ENCODE data around the gene OR7G1. TPM values are rescaled to one million over a fixed set of nuclear protein-coding genes. Genes with fewer than 3 reads are reported as not detected.

Gene OR7G1
- total RNA-seq, 1 experiment from 2014 or later, result not detected

DNA sequence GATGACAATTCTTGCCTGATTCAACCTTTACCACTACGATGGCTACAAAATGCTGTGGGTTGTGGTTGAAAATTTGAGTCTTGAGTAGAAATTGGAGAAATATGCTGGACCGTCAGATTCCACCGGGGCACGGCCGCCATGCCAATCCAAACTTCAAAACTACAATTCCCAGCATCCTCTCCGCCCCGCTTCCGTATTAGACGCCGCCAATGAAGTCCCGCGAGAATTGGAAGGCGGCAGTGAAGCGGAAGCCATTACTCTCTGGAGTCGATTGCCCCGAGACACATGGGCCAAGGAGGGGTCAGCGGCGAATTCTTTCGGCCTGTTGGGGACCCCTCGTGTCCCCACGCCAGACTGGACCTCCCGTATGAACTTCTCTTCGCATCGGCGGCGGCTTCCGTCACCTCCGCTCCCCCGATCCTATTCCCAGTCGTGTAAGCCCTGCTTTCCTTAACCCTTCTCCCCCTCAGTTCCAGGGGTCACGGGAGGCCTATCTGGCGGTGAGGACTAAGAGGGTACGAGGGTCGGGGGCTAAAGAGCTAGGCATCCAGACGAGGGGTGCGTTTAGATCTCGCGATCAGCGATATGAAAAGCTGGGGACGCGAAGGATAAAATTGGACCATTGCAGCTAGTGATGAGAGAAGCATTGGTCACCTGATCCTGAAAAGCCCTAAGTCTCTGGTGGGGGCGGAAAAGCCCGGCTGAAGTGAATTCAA, 24.8 kb upstream of the OR7G1 start, which contains the start of gene ZNF317:
Gene ZNF317 (plus strand): TSS at position 239 of the 716 bp plus-strand sequence. CDS start 15,620 bp downstream, outside the sequence.
- DNase-seq (ENCODE audit: low spot score) (peak; percentile 87), ATAC-seq (peak; percentile 91)
- Mint-ChIP-seq H3K4me3 (peak within 1 kb of the TSS; percentile 99), H3K4me1 (peaks cover 24% of the 10 kb centered on the region), H3K27me3 (ENCODE audit: low read depth) (no peaks in the 10 kb centered on the region), H3K9me3 (peaks cover 22% of the 10 kb centered on the region), H3K36me3 (peaks cover 27% of the 10 kb centered on the region), H3K27ac (peak within 1 kb of the TSS; percentile 97)
- ChIA-PET POLR2A (no interaction called here), CTCF (interaction anchor here (0.5 kb wide), 2 partner anchors 65 to 868 kb away, joined by 4 read pairs; no protein-coding TSS in a partner anchor)
- TF ChIP-seq SMAD3 (CRISPR knock-in tag; IDR thresholded peaks at IDR 0.05; ENCODE audit: borderline replicate concordance) (no peak), NR2C2 (CRISPR knock-in tag; IDR thresholded peaks at IDR 0.05) (no peak), ZNF138 (CRISPR knock-in tag; conservative IDR thresholded peaks at IDR 0.05) (no peak), ZNF219 (CRISPR knock-in tag; IDR thresholded peaks at IDR 0.05; ENCODE audit: borderline replicate concordance) (no peak), MAX (CRISPR knock-in tag; IDR thresholded peaks at IDR 0.05) (peak; percentile 71), TP53 (CRISPR knock-in tag; IDR thresholded peaks at IDR 0.05) (no peak), NFE2L1 (CRISPR knock-in tag; IDR thresholded peaks at IDR 0.05) (no peak), CREB1 (CRISPR knock-in tag; IDR thresholded peaks at IDR 0.05) (no peak), GRHL2 (CRISPR knock-in tag; IDR thresholded peaks at IDR 0.05; ENCODE audit: insufficient replicate concordance, severe bottlenecking) (no peak), ATF1 (CRISPR knock-in tag; IDR thresholded peaks at IDR 0.05) (no peak), ZNF317 (CRISPR knock-in tag; IDR thresholded peaks at IDR 0.05; ENCODE audit: borderline replicate concordance, low read depth) (no peak), FOXJ3 (CRISPR knock-in tag; IDR thresholded peaks at IDR 0.05; ENCODE audit: borderline replicate concordance) (no peak), RELA (CRISPR knock-in tag; IDR thresholded peaks at IDR 0.05; ENCODE audit: borderline replicate concordance) (no peak), ZNF416 (CRISPR knock-in tag; IDR thresholded peaks at IDR 0.05) (no peak), NFYB (CRISPR knock-in tag; conservative IDR thresholded peaks at IDR 0.05; ENCODE audit: low read depth) (no peak), ZSCAN18 (CRISPR knock-in tag; IDR thresholded peaks at IDR 0.05) (no peak), SMAD4 (CRISPR knock-in tag; IDR thresholded peaks at IDR 0.05) (no peak), KAT7 (CRISPR knock-in tag; IDR thresholded peaks at IDR 0.05; ENCODE audit: borderline replicate concordance) (no peak)
- TF ChIP-seq, protein P1, sequence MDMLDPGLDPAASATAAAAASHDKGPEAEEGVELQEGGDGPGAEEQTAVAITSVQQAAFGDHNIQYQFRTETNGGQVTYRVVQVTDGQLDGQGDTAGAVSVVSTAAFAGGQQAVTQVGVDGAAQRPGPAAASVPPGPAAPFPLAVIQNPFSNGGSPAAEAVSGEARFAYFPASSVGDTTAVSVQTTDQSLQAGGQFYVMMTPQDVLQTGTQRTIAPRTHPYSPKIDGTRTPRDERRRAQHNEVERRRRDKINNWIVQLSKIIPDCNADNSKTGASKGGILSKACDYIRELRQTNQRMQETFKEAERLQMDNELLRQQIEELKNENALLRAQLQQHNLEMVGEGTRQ (CRISPR knock-in tag; IDR thresholded peaks at IDR 0.05), result peak; percentile 51; the same call in 1 of the 2 replicates
- TF ChIP-seq, protein P2, sequence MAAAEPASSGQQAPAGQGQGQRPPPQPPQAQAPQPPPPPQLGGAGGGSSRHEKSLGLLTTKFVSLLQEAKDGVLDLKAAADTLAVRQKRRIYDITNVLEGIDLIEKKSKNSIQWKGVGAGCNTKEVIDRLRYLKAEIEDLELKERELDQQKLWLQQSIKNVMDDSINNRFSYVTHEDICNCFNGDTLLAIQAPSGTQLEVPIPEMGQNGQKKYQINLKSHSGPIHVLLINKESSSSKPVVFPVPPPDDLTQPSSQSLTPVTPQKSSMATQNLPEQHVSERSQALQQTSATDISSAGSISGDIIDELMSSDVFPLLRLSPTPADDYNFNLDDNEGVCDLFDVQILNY (CRISPR knock-in tag; IDR thresholded peaks at IDR 0.05), result no peak
- TF ChIP-seq, protein P3, sequence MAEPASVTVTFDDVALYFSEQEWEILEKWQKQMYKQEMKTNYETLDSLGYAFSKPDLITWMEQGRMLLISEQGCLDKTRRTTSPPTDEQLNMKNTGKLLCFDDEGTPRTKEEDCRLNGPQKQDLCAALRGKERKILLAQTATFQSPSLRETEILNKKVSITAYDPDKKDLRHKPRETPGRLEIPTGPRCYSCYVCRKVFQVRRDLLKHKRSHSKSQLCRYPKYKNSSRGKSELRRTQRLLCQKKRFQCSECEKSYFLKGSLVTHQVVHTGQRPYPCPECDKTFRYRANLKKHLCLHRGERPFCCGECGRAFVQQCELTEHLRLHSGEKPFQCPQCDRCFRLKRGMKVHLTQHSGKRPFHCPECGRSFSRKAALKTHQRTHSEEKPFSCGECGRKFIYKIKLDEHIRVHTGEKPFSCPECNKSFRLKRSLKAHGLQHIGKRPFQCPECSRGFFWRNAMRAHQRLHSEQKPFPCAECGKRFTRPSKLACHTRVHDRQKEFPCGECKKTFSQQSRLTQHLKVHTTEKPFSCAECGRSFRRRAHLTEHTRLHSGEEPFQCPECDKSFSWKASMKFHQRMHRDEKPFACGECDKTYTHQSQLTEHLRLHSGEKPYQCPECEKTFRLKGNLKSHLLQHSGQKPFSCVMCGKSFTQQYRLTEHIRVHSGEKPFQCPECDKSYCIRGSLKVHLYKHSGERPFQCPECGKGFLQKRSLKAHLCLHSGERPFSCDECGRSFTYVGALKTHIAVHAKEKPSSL (CRISPR knock-in tag; conservative IDR thresholded peaks at IDR 0.05), result no peak
- TF ChIP-seq, protein P4, sequence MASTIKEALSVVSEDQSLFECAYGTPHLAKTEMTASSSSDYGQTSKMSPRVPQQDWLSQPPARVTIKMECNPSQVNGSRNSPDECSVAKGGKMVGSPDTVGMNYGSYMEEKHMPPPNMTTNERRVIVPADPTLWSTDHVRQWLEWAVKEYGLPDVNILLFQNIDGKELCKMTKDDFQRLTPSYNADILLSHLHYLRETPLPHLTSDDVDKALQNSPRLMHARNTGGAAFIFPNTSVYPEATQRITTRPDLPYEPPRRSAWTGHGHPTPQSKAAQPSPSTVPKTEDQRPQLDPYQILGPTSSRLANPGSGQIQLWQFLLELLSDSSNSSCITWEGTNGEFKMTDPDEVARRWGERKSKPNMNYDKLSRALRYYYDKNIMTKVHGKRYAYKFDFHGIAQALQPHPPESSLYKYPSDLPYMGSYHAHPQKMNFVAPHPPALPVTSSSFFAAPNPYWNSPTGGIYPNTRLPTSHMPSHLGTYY (CRISPR knock-in tag; IDR thresholded peaks at IDR 0.05), result no peak
- TF ChIP-seq, protein P5, sequence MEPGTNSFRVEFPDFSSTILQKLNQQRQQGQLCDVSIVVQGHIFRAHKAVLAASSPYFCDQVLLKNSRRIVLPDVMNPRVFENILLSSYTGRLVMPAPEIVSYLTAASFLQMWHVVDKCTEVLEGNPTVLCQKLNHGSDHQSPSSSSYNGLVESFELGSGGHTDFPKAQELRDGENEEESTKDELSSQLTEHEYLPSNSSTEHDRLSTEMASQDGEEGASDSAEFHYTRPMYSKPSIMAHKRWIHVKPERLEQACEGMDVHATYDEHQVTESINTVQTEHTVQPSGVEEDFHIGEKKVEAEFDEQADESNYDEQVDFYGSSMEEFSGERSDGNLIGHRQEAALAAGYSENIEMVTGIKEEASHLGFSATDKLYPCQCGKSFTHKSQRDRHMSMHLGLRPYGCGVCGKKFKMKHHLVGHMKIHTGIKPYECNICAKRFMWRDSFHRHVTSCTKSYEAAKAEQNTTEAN (CRISPR knock-in tag; IDR thresholded peaks at IDR 0.05), result 0 out of 2 replicates have a peak, but pooled peaks have one; percentile 55
- TF ChIP-seq, protein P6, sequence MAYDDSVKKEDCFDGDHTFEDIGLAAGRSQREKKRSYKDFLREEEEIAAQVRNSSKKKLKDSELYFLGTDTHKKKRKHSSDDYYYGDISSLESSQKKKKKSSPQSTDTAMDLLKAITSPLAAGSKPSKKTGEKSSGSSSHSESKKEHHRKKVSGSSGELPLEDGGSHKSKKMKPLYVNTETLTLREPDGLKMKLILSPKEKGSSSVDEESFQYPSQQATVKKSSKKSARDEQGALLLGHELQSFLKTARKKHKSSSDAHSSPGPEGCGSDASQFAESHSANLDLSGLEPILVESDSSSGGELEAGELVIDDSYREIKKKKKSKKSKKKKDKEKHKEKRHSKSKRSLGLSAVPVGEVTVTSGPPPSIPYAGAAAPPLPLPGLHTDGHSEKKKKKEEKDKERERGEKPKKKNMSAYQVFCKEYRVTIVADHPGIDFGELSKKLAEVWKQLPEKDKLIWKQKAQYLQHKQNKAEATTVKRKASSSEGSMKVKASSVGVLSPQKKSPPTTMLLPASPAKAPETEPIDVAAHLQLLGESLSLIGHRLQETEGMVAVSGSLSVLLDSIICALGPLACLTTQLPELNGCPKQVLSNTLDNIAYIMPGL (CRISPR knock-in tag; IDR thresholded peaks at IDR 0.05), result no peak
- TF ChIP-seq, protein P7, sequence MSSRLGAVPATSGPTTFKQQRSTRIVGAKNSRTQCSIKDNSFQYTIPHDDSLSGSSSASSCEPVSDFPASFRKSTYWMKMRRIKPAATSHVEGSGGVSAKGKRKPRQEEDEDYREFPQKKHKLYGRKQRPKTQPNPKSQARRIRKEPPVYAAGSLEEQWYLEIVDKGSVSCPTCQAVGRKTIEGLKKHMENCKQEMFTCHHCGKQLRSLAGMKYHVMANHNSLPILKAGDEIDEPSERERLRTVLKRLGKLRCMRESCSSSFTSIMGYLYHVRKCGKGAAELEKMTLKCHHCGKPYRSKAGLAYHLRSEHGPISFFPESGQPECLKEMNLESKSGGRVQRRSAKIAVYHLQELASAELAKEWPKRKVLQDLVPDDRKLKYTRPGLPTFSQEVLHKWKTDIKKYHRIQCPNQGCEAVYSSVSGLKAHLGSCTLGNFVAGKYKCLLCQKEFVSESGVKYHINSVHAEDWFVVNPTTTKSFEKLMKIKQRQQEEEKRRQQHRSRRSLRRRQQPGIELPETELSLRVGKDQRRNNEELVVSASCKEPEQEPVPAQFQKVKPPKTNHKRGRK (CRISPR knock-in tag; IDR thresholded peaks at IDR 0.05; ENCODE audit: borderline replicate concordance), result peak; percentile 42; the same call in 1 of the 2 replicates
